Ammon's horn (tissue), 1 donor: ENCODE results near the gene FGF11.
"Not testable (repeated sequence)": the region's sequence is repeated elsewhere in the genome, so short reads cannot be mapped to it uniquely, and the experiment has no call there.

Experiments
- DNase-seq: peaks from one replicate; pipeline ENCODE4 v3.0.0-alpha.2; 2016; ENCODE audit warnings: low spot score

The FGF11 gene

GRCh38 chr17:7479213-7480088 lies 40.1 kb downstream of the FGF11 start, which contains the start of gene ZBTB4:
TSS of gene ZBTB4 (minus strand) at chr17:7479631. CDS start at chr17:7466801, 12,830 bp downstream.
- peak; percentile 65 for DNase-seq

DNA sequence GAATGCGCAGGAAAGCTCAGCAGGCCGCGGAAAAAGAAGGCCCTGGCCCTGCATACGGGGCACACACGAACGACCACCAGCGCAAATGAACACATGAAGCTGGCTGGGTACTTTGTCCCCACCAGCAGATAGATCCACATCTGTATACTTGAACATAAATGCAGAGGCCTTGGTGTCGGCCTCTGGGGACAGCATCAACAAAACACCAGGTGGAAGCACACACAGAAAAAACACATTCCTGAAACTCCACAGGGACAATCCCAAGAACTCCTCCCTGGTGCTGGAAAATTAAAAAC lies 40.7 kb downstream of the FGF11 start:
- no peak for DNase-seq

DNA sequence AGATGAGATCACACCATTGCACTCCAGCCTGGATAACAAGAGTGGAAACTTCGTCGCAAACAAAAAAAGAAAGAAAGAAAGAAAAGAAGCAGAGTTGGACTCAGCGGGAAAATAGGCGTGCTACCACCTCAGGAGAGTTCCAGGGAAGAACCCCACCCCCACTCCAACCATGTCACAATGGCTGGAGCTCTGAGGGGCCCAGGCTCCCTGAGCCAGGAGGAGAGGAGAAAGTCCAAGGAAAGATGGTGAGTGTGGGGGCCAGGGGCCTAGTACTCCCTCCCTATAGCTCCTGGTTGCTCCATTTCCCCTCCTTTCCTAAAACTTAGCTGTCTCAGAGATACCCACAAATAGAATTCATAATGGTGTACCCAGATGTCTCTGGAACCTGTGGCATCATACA lies 42.0 kb downstream of the FGF11 start, which contains the start of gene SLC35G6:
TSS of gene SLC35G6 (plus strand) at position 172 of the 400 bp plus-strand sequence. CDS start at position 243, 71 bp downstream.
- DNase-seq: not testable (repeated sequence)

GRCh38 chr17:7481842-7482741 lies 42.8 kb downstream of the FGF11 start:
- not testable (repeated sequence) for DNase-seq

GRCh38 chr17:7482742-7483088 lies 43.4 kb downstream of the FGF11 start:
- DNase-seq: not testable (repeated sequence)

- DNase-seq: peak; percentile 96
Measured at GRCh38 chr17:7483255-7484066, 44.1 kb downstream of the FGF11 start.

- DNase-seq: peak; percentile 98
Measured at GRCh38 chr17:7484067-7484918, 45.0 kb downstream of the FGF11 start, which contains the start of gene POLR2A. TSS of gene POLR2A (plus strand) at chr17:7484366.

- DNase-seq: no peak
Measured at GRCh38 chr17:7484919-7485377, 45.6 kb downstream of the FGF11 start.

GRCh38 chr17:7486181-7486580 lies 46.9 kb downstream of the FGF11 start:
- no peak for DNase-seq

DNA sequence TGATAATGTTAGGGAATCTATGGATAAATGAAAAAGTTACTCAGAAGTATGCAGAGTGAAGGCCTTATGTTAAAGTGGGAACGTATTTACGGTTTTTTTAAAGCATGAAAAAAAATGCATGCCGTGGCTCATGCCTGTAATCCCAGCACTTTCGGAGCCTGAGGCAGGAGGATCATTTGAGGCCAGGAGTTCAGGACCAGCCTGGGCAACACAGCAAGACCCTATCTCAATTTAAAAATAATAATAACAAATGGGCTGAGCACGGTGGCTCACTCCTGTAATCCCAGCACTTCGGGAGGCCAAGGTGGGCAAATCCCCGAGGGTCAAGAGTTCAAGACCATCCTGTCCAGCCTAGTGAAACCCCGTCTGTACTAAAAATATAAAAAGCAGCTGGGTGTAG lies 50.8 kb downstream of the FGF11 start:
- no peak for DNase-seq

GRCh38 chr17:7491583-7491982 lies 52.3 kb downstream of the FGF11 start:
- no peak for DNase-seq

DNA sequence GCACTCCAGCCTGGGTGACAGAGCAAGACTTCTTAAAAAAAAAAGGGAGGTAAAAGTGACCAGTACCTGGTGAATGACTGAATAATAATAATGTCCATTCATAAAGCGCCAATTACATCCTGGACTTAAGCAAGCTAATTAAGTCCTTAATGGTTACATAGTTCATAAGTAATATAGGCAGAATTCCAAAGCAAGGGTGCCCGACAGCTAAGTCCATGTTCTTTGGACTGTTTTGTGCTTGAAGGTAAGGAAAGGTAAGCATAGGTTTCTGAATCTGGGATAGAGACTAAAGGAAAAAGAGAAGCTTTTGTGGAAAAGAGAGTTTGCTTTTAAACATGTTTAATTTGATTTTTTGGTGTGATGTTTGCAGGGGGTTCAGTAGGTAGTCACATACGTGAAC lies 54.6 kb downstream of the FGF11 start:
- no peak for DNase-seq
